Fibroblast of pulmonary artery (primary cell): ENCODE results near the gene ARID1B.

ENCODE experiments used
- DNase-seq: peaks from one replicate; pipeline ENCODE4 v3.0.0-alpha.2; 2010; ENCODE audit warnings: low read depth
- H3K4me3 ChIP-seq: replicated peaks from 2 replicates; pipeline ENCODE4 v1.5.1; 2011; ENCODE audit warnings: low read depth, mild to moderate bottlenecking, control low read depth, low read length, moderate library complexity
- TF ChIP-seq, protein P1 (sequence below): IDR thresholded peaks from 2 replicates; pipeline ENCODE4 v1.5.1; 2011; ENCODE audit warnings: mild to moderate bottlenecking, control low read depth, low read length, inconsistent platforms; ENCODE audit errors: missing control alignments

ARID1B gene

DNA sequence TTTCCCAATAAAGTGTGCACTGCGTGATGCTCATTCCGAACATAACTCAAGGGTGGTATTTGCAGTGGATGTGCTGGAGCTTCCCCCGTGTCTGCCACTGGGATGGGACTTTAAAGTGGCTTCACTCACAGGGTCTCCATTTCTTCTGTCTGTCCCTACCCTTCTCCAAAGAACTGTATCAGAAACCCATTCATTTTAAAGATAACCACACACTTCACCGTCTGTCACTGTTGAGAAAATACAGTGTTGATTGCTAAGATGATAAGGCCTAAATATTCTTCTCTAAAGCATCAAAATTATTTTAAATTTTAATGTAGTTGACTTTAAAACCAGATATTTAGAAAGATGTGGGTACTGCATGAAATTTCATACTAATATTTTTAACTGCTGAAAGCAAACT lies 384.7 kb downstream of the ARID1B start:
- H3K4me3 ChIP-seq, result no peak overlapping the region
- TF ChIP-seq, protein P1, sequence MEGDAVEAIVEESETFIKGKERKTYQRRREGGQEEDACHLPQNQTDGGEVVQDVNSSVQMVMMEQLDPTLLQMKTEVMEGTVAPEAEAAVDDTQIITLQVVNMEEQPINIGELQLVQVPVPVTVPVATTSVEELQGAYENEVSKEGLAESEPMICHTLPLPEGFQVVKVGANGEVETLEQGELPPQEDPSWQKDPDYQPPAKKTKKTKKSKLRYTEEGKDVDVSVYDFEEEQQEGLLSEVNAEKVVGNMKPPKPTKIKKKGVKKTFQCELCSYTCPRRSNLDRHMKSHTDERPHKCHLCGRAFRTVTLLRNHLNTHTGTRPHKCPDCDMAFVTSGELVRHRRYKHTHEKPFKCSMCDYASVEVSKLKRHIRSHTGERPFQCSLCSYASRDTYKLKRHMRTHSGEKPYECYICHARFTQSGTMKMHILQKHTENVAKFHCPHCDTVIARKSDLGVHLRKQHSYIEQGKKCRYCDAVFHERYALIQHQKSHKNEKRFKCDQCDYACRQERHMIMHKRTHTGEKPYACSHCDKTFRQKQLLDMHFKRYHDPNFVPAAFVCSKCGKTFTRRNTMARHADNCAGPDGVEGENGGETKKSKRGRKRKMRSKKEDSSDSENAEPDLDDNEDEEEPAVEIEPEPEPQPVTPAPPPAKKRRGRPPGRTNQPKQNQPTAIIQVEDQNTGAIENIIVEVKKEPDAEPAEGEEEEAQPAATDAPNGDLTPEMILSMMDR, result no peak
- no peak for DNase-seq

DNA sequence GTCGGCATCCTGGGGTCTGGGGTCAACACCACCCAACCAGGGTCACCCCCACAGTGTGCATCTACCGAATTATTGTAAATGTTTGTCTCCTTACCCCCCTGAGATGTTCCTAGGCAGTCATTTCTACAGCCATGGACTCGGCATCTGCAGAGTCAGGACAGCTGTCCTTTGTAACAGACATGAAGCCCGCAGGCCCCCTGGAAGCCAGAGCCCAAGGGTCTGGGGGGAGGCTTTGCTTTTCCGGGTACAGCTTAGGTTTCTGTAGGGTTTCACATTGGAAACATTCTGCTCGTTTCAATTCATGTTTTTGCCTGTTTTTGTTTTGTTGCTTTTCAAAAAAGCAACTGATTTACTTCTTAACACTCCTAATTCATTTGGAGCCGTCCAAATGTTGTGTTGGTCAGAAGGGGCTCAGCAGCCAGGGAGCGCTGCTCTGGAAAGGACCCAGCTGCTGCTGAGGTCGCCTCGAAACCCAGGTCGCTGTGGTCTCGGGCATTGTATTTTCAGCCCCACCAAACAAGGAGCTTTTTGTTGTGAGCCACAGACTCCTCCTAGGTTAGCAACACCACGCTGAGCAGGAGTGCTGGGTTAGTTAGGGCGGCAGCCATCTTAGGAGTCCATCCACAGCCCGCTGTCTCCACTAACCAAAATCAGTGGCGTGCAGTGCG lies 385.7 kb downstream of the ARID1B start:
- no peak for DNase-seq
- TF ChIP-seq, protein P1, result no peak
- no peak overlapping the region for H3K4me3 ChIP-seq

DNA sequence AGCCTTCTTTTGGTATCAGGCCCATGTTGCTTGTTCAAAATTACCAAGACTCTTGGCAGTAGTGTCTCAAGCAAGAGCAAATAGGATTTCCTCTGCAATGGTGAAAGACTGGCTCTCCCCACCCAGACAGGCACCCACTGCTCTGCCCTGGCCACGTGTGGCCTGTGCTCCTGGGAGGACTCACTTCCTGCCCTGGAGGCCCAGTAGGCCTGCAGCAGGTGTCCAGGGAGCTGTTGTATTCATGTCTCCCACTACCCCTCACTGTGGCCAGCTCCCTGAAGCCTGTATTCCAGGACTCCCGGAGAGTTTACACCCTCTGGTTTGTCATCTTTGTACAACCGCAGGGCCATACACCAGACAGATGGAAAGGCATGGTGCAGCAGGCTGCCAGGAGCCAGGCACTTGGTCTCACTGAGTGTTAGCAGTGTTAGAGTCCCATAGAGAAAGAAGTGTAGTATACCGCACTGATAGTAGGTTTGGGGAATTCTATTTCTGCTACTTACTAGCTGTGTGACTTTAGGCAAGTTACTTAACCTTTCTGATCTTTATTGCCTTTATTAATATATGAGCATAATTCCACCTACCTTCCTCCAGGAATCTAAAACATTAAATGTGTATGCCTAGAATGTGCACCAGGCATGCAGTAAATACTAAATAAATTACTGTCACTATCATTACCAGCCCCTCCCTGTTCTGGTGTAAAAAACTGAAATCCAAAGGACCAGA lies 386.4 kb downstream of the ARID1B start:
- no peak for DNase-seq
- TF ChIP-seq, protein P1, result no peak
- no peak overlapping the region for H3K4me3 ChIP-seq

DNA sequence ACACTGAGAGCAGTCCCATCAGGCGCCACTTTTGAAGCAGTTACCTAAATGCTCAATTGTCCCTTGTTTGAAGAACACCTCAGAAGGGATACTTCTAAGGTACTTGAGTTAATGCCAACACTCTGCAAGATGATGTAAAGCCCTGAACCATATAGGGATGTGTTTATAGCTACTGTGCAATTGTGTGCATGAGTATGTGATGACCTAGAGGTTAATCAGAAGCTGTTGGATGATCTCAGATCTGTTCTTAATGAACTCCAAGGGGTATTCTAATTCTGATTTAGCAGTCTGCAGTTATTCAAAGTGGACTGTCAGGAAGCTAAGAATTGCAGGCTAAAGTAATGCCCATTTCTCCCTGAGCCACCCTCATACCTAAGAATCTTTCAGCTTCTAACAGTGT lies 387.8 kb downstream of the ARID1B start:
- H3K4me3 ChIP-seq, result no peak overlapping the region
- TF ChIP-seq, protein P1, result no peak
- no peak for DNase-seq

DNA sequence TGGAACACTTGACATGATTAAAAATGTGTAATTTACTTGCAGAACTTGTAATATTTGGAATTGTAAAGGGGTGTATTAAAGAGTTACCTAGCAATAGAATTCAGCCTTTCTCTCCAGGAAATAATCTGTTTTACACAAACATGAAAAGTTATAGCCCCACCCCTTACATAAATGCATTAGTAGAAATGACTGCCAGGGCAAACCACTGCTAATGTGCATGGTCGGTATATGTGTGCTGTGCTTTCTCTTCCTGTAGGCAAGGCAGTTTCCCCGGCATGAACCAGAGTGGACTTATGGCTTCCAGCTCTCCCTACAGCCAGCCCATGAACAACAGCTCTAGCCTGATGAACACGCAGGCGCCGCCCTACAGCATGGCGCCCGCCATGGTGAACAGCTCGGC lies 389.6 kb downstream of the ARID1B start:
- no peak for DNase-seq

DNA sequence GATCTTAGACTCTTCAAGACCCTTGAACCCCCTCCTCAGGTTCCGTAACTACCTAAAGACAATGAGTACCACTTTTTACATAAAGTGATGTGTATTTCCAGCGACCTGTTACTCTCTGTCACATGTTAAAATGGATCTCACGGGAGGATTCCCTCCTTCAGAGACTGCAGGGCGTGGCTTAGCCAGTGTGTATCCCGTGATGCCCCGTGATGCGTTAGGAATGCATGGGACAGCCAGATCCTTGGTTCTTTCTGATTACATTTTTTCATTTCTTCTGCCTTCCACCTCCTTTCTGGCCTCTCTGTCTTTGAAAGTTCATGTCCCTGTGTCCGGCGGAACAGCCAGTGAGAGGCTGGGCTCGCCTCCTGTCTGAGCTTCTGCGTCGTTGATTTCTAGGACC lies 390.7 kb downstream of the ARID1B start:
- TF ChIP-seq, protein P1, result no peak
- DNase-seq, result no peak
- no peak overlapping the region for H3K4me3 ChIP-seq

More for the DNA sequence above, 389.6 kb downstream of the ARID1B start:
- TF ChIP-seq, protein P1, result no peak
- H3K4me3 ChIP-seq, result no peak overlapping the region
